NCI-H2029 (cell line): ENCODE measurements around the gene FAM222B.
"Not testable (repeated sequence)": the region's sequence is repeated elsewhere in the genome, so short reads cannot be mapped to it uniquely, and the experiment has no call there.

Experiments used
- DNase-seq: peaks from one replicate; lab custom pipeline; 2025; lab: John Stamatoyannopoulos, UW

The FAM222B gene

GRCh38 chr17:28839221-28839620 is 3.4 kb downstream of the FAM222B start:
- DNase-seq = no peak

- DNase-seq = not testable (repeated sequence)
These were observed 6.0 kb downstream of the FAM222B start for GRCh38 chr17:28836541-28836940.

- no peak for DNase-seq
These were observed 8.2 kb downstream of the FAM222B start for GRCh38 chr17:28834420-28834819.

GRCh38 chr17:28828294-28829040 is 14.1 kb downstream of the FAM222B start:
- no peak for DNase-seq

- no peak for DNase-seq
These were observed 14.9 kb downstream of the FAM222B start for GRCh38 chr17:28827672-28828071.

- no peak for DNase-seq
These were observed 23.0 kb downstream of the FAM222B start for GRCh38 chr17:28819582-28819981.

GRCh38 chr17:28818819-28819221 is 23.8 kb downstream of the FAM222B start:
- no peak for DNase-seq

GRCh38 chr17:28816540-28816939 is 26.1 kb downstream of the FAM222B start:
- DNase-seq = no peak

GRCh38 chr17:28812748-28813377 is 29.7 kb downstream of the FAM222B start:
- peak; percentile 56 for DNase-seq

- peak; percentile 95 for DNase-seq
These were observed 30.4 kb downstream of the FAM222B start for GRCh38 chr17:28812091-28812747.

GRCh38 chr17:28811651-28812090 is 30.9 kb downstream of the FAM222B start:
- DNase-seq = no peak

GRCh38 chr17:28810437-28810836 is 32.2 kb downstream of the FAM222B start:
- DNase-seq = no peak

GRCh38 chr17:28807925-28808634 is 34.5 kb downstream of the FAM222B start:
- DNase-seq = peak; percentile 35

GRCh38 chr17:28796062-28796461 is 46.5 kb downstream of the FAM222B start:
- DNase-seq = no peak

GRCh38 chr17:28794846-28795441 is 47.6 kb downstream of the FAM222B start:
- DNase-seq = not testable (repeated sequence)

GRCh38 chr17:28792877-28793661 is 49.5 kb downstream of the FAM222B start:
- DNase-seq = no peak

- DNase-seq = no peak
These were observed 54.5 kb downstream of the FAM222B start for GRCh38 chr17:28788100-28788499.

GRCh38 chr17:28783161-28783560 is 59.4 kb downstream of the FAM222B start:
- no peak for DNase-seq

GRCh38 chr17:28779601-28780000 is 63.0 kb downstream of the FAM222B start:
- DNase-seq = not testable (repeated sequence)

- no peak for DNase-seq
These were observed 65.4 kb downstream of the FAM222B start for GRCh38 chr17:28777178-28777577.

- DNase-seq = no peak
These were observed 68.4 kb downstream of the FAM222B start for GRCh38 chr17:28774206-28774605.
